ENCODE results near the gene FAM222B. TPM values are rescaled to one million over a fixed set of nuclear protein-coding genes. Genes with fewer than 3 reads are reported as not detected.

Gene FAM222B
- total and polyA plus RNA-seq, 4 donors = 2.8 to 5.4 (median 4.1) TPM

DNA sequence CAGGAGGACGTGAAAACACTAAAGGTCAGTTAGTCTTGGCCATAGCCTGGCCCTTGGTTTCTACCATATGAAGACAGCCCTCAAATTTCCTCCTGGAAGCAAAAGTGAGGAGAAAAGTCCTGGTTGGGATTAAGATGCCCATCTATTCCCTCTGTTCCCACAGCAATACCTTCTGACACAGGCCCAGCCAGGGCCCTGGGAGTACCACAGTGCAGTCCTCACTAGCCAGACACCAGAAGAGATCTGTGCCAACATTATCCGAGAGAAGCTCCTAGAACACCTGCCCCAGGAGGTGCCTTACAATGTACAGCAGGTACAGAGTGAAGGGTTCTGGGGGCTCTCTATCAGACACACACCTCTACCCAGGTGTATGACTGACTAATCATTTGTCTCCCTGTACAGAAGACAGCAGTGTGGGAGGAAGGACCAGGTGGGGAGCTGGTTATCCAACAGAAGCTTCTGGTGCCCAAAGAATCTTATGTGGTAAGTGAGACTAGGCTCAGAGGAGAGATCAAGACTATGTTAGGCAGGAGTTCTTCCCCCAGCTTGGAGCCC lies 16.3 kb upstream of the FAM222B start (continued):
- TF ChIP-seq, protein P1, sequence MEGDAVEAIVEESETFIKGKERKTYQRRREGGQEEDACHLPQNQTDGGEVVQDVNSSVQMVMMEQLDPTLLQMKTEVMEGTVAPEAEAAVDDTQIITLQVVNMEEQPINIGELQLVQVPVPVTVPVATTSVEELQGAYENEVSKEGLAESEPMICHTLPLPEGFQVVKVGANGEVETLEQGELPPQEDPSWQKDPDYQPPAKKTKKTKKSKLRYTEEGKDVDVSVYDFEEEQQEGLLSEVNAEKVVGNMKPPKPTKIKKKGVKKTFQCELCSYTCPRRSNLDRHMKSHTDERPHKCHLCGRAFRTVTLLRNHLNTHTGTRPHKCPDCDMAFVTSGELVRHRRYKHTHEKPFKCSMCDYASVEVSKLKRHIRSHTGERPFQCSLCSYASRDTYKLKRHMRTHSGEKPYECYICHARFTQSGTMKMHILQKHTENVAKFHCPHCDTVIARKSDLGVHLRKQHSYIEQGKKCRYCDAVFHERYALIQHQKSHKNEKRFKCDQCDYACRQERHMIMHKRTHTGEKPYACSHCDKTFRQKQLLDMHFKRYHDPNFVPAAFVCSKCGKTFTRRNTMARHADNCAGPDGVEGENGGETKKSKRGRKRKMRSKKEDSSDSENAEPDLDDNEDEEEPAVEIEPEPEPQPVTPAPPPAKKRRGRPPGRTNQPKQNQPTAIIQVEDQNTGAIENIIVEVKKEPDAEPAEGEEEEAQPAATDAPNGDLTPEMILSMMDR (IDR thresholded peaks at IDR 0.05; ENCODE audit: low read depth, low read length, missing input control) = no peak

DNA sequence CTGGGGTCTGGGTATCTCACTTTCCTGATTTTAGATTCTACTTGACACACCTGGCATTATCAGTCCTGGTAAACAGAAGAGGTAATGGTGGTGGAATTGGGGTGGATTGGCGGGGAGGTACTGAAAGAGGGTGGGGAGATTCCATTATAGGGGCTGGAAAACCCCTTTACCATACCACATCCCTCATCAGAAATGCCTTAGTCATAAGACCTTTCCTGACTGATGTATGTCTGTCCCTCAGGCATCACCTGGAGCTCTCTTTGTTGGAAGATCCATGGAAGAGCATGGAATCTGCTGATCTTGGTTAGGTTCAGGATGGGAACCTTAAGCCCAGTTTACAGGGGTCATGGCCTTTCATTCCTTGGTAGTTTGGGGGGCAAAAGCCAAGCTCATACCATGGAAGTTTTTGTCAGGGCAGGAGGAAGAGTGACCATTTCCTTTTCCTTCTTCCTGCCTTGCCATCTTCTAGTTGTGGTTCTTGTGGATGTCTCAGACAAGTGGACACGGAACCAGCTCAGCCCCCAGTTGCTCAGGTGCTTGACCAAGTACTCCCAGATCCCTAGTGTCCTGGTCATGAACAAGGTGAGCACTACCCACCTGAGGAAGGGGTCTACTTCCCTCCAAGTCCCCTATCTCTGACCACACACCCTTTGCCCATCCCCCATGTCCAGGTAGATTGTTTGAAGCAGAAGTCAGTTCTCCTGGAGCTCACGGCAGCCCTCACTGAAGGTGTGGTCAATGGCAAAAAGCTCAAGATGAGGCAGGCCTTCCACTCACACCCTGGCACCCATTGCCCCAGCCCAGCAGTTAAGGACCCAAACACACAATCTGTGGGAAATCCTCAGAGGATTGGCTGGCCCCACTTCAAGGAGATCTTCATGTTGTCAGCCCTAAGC lies 15.6 kb upstream of the FAM222B start:
- H3K4me1 ChIP-seq (ENCODE audit: control insufficient read depth in 4 of 4, insufficient read depth in 4 of 4, low read length in 3 of 4) = peaks cover 1 to 18% (median 11%) of the 10 kb centered on the region in 4 donors
- no peak for TF ChIP-seq GABPA (IDR thresholded peaks at IDR 0.05 in 1 of 2, conservative IDR thresholded peaks at IDR 0.05 in 1 of 2)
- TF ChIP-seq RXRA (IDR thresholded peaks at IDR 0.05) = no peak
- no peak for TF ChIP-seq HNF4A (conservative IDR thresholded peaks at IDR 0.05)
- no peak for TF ChIP-seq FOXA2 (IDR thresholded peaks at IDR 0.05)
- TF ChIP-seq, protein P2, sequence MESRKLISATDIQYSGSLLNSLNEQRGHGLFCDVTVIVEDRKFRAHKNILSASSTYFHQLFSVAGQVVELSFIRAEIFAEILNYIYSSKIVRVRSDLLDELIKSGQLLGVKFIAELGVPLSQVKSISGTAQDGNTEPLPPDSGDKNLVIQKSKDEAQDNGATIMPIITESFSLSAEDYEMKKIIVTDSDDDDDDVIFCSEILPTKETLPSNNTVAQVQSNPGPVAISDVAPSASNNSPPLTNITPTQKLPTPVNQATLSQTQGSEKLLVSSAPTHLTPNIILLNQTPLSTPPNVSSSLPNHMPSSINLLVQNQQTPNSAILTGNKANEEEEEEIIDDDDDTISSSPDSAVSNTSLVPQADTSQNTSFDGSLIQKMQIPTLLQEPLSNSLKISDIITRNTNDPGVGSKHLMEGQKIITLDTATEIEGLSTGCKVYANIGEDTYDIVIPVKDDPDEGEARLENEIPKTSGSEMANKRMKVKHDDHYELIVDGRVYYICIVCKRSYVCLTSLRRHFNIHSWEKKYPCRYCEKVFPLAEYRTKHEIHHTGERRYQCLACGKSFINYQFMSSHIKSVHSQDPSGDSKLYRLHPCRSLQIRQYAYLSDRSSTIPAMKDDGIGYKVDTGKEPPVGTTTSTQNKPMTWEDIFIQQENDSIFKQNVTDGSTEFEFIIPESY (IDR thresholded peaks at IDR 0.05) = no peak
- H3K9me3 ChIP-seq (ENCODE audit: control insufficient read depth in 4 of 4, low read length in 3 of 4) = no peaks in the 10 kb centered on the region
- no peak overlapping the region for H3K27ac ChIP-seq (ENCODE audit: low read depth in 1 of 2, low read length in 2 of 2)
- no peak for DNase-seq (ENCODE audit: low spot score)
- H3K27me3 ChIP-seq (ENCODE audit: control insufficient read depth in 4 of 4, insufficient read depth in 4 of 4, low read length in 3 of 4) = no peaks in the 10 kb centered on the region
- H3K4me3 ChIP-seq (ENCODE audit: low read depth in 1 of 3, low read length in 3 of 3) = no peak overlapping the region
- H3K9ac ChIP-seq (ENCODE audit: low read depth in 1 of 2, low read length in 2 of 2) = no peak overlapping the region
- 94% methylated on average over 3 of the region's 3 CpGs for WGBS
- H3K36me3 ChIP-seq (ENCODE audit: control insufficient read depth in 4 of 4, insufficient read depth in 3 of 4, low read depth in 1 of 4, low read length in 3 of 4) = peaks cover 4 to 33% (median 21%) of the 10 kb centered on the region in 4 donors

DNA sequence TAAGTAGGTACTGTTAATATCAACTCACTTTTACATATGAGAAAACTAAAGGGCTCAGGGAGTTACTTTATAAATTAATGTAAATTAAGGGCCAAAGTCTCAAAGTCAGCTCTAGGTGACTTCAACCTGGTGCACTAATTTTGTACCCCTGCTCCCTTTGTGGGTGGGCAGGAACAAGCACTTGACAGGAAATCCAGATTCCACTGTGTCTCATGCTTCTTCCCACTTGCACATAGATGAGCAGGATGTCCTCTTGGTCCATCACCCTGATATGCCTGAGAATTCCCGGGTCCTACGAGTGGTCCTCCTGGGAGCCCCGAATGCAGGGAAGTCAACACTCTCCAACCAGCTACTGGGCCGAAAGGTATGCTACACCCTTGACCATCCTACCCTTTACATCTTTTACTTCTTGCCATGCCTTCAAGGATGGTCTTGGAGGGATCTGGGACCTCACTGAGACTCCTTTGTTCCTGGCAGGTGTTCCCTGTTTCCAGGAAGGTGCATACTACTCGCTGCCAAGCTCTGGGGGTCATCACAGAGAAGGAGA lies 13.5 kb upstream of the FAM222B start:
- H3K4me1 ChIP-seq (ENCODE audit: control insufficient read depth in 4 of 4, insufficient read depth in 4 of 4, low read length in 3 of 4) = peaks cover 1 to 18% (median 11%) of the 10 kb centered on the region in 4 donors
- no peak overlapping the region for H3K27ac ChIP-seq (ENCODE audit: low read depth in 1 of 2, low read length in 2 of 2)
- no peaks in the 10 kb centered on the region for H3K27me3 ChIP-seq (ENCODE audit: control insufficient read depth in 4 of 4, insufficient read depth in 4 of 4, low read length in 3 of 4)
- DNase-seq (ENCODE audit: low spot score) = no peak
- H3K9me3 ChIP-seq (ENCODE audit: control insufficient read depth in 4 of 4, low read length in 3 of 4) = no peaks in the 10 kb centered on the region
- H3K9ac ChIP-seq (ENCODE audit: low read depth in 1 of 2, low read length in 2 of 2) = no peak overlapping the region
- H3K36me3 ChIP-seq (ENCODE audit: control insufficient read depth in 4 of 4, insufficient read depth in 3 of 4, low read depth in 1 of 4, low read length in 3 of 4) = peaks cover 4 to 28% (median 21%) of the 10 kb centered on the region in 4 donors
- H3K4me3 ChIP-seq (ENCODE audit: low read depth in 1 of 3, low read length in 3 of 3) = no peak overlapping the region
- WGBS = 92% methylated on average over 5 of the region's 5 CpGs
- TF ChIP-seq SP1 (IDR thresholded peaks at IDR 0.05) (no peak), GABPA (IDR thresholded peaks at IDR 0.05 in 1 of 2, conservative IDR thresholded peaks at IDR 0.05 in 1 of 2) (no peak), JUND (IDR thresholded peaks at IDR 0.05) (no peak), YY1 (IDR thresholded peaks at IDR 0.05) (no peak), NR2F2 (IDR thresholded peaks at IDR 0.05) (no peak), FOXA1 (IDR thresholded peaks at IDR 0.05) (no peak), TAF1 (conservative IDR thresholded peaks at IDR 0.05) (no peak), HNF4G (IDR thresholded peaks at IDR 0.05) (no peak), RAD21 (IDR thresholded peaks at IDR 0.05) (no peak)
- TF ChIP-seq, protein P3, sequence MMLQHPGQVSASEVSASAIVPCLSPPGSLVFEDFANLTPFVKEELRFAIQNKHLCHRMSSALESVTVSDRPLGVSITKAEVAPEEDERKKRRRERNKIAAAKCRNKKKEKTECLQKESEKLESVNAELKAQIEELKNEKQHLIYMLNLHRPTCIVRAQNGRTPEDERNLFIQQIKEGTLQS (IDR thresholded peaks at IDR 0.05) = no peak
- TF ChIP-seq, protein P2 (IDR thresholded peaks at IDR 0.05) = no peak
- TF ChIP-seq, protein P4, sequence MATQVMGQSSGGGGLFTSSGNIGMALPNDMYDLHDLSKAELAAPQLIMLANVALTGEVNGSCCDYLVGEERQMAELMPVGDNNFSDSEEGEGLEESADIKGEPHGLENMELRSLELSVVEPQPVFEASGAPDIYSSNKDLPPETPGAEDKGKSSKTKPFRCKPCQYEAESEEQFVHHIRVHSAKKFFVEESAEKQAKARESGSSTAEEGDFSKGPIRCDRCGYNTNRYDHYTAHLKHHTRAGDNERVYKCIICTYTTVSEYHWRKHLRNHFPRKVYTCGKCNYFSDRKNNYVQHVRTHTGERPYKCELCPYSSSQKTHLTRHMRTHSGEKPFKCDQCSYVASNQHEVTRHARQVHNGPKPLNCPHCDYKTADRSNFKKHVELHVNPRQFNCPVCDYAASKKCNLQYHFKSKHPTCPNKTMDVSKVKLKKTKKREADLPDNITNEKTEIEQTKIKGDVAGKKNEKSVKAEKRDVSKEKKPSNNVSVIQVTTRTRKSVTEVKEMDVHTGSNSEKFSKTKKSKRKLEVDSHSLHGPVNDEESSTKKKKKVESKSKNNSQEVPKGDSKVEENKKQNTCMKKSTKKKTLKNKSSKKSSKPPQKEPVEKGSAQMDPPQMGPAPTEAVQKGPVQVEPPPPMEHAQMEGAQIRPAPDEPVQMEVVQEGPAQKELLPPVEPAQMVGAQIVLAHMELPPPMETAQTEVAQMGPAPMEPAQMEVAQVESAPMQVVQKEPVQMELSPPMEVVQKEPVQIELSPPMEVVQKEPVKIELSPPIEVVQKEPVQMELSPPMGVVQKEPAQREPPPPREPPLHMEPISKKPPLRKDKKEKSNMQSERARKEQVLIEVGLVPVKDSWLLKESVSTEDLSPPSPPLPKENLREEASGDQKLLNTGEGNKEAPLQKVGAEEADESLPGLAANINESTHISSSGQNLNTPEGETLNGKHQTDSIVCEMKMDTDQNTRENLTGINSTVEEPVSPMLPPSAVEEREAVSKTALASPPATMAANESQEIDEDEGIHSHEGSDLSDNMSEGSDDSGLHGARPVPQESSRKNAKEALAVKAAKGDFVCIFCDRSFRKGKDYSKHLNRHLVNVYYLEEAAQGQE (IDR thresholded peaks at IDR 0.05) = no peak

Data from liver (tissue), 9 donors.